NCI-H2227 (cell line): Measurements from ENCODE around the gene EEPD1.

Source experiments
- DNase-seq: peaks from one replicate; lab custom pipeline; 2025; ENCODE audit not compliant: unreplicated experiment; lab: John Stamatoyannopoulos, UW

The EEPD1 gene

GRCh38 chr7:36154255-36155212 lies 1.5 kb downstream of the EEPD1 start:
- no peak for DNase-seq

DNA sequence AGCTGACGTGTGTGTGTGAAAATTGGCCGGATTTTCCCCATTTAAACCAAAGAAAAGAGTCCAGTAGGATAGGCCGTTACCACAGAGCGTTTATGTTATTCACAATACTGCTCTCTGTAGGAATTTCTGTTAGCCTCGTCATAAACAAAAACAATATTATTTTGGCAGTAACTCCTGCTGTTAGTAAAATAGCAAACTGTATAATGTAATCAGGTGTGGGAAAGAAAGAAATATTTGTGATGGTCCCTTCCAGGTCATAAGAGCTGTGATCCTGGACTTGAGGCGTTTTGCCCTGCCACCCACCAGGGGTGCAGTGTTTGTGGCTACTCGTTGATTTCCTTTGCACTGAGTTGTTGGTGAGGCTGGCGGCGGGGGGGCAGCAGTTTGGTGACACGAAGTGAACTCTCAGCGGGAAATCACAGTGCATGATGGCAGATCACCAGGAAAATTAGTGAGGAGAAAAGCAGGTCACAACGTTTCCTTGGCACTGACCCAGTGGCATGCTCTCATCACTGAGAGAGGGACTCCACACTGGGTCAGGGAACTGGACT lies 2.8 kb downstream of the EEPD1 start:
- peak; percentile 5 for DNase-seq

DNA sequence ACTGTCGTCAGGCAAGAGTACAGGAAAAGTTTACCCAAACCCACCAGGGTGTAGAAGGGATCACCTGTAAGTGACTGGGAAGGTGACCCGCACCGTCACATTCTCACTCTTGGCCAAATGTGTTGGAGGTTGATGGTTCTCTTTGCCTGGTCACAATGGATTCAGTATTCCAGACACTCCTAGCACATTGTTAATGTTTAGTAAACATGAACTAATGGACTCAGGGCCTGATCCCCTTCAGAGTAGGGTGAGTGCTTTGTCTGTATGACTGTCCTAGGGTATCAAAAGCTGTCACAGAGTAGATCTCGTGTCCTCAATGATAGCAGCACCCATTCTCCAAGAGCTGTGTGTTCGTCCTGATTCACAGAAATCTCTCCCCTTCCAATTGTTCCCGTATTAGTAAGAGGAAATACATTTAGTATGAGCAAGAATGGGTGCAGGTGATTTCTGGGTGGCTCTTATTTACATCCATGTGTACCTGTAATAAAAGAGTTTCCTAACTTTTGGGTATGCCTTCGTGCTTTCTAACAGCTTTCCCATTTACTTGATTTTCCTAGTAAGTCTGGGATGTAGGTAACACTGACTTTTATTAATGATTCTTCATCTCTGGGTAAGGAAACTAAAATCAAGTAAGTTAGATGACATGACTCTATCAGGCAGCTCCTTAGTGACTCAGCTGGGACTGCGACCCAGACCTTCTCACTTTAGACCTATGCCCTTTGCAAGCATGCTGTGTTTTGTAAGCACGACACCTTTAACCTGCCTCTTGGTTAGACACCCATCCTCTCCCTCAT lies 4.7 kb downstream of the EEPD1 start:
- DNase-seq, result no peak

GRCh38 chr7:36158321-36158605 lies 5.2 kb downstream of the EEPD1 start:
- no peak for DNase-seq

GRCh38 chr7:36159618-36160017 lies 6.6 kb downstream of the EEPD1 start:
- no peak for DNase-seq

- DNase-seq, result no peak
Measured at GRCh38 chr7:36160313-36160712, 7.3 kb downstream of the EEPD1 start.

GRCh38 chr7:36161996-36162395 lies 8.9 kb downstream of the EEPD1 start:
- DNase-seq, result peak; percentile 2

DNA sequence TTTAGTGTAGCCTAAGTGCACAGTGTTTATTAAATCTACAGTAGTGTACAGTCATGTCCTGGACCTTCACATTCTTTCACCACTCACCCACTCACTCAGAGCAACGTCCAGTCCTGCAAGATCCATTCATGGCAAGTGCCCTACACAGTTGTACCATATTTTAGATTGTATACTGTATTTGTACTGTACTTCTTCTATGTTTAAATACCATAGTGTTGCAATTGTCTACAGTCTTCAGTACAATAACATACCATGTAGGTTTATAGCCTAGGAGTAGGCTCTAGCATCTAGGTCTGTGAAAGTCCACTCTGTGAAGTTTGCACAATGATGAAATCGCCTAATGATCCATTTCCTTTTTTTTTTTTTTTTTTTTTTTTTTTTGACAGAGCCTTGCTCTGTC lies 12.0 kb downstream of the EEPD1 start:
- DNase-seq, result no peak

DNA sequence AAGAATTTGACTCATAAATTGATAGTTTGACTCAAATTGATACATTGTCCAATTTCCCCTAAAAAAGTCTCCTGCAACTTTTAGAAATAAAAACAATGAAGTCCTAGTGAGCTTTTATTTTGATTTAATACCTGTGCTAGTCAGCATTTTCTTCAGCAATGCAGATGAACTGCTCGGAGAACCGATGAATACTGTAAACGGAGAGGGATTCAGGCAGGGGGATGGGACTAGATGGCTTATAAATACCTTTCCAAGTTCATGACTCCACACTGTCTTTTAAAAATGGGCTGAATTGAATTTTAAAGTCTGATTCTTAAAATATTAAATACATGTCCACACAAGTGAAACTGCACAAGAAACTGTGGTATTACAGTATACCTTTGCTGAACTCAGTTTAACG lies 12.7 kb downstream of the EEPD1 start:
- no peak for DNase-seq

GRCh38 chr7:36167403-36168050 lies 14.5 kb downstream of the EEPD1 start:
- DNase-seq, result no peak

DNA sequence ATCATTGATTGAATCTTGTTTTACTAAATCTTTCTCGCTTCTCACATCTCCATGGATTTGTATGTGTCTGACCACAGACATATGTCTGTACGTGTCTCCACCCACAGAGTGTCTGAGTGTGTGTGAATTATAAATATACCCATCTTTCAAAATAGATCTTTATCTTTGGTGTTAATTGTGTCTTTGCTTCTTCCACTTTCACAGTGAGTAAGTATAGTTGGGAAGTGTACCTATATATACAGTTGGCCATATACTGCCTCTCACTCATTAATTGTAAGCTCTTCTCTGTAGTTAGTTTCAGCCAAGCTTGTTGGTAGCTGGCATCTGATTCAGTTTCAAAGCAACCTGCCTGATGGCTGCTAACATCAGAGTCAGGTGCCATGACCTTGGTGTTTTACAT lies 18.4 kb downstream of the EEPD1 start:
- DNase-seq, result no peak

GRCh38 chr7:36175886-36176285 lies 22.8 kb downstream of the EEPD1 start:
- DNase-seq, result no peak

- DNase-seq, result no peak
Measured at GRCh38 chr7:36176697-36177096, 23.6 kb downstream of the EEPD1 start.

DNA sequence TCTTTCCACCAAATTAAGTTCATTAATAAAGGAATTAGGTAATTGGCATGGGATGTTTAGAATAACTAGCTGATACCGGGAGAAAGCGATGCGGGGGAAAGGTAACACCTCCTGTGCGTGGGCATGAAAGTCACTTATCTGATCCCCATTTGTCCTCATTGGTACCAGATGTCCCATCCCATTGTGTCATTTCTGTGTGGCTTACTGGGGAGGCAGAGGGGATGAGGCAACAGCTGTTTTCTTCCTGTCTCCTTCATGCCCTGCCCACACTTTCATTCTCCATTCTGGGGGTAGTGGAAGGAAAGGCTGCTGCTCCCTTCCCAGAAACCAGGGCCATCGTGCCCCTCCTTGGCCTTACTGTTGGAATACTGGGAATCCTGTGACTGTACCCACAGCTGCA lies 27.1 kb downstream of the EEPD1 start:
- DNase-seq, result no peak

DNA sequence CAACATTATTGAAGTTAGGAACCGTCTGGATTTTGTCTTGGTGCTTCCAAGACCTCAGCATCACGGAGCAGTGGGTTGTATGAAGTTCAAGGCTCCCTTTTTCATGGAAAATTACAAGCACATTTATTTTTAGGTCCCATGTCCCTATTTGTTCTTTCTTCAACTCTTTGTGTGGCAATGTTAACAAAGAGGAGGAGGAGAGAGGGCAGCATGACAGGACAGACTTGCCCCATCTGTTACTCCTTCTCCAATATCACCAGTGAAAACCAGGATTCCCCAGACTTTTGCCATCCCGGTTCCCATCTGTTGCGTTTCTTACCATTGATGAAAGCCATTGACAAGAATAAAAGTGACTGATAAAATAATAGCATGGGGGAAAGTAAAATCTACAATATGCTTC lies 28.6 kb downstream of the EEPD1 start:
- no peak for DNase-seq

- no peak for DNase-seq
Measured at GRCh38 chr7:36182854-36183604, 30.0 kb downstream of the EEPD1 start.

GRCh38 chr7:36185092-36185491 lies 32.0 kb downstream of the EEPD1 start:
- DNase-seq, result no peak

- DNase-seq, result no peak
Measured at GRCh38 chr7:36185756-36186155, 32.7 kb downstream of the EEPD1 start.

DNA sequence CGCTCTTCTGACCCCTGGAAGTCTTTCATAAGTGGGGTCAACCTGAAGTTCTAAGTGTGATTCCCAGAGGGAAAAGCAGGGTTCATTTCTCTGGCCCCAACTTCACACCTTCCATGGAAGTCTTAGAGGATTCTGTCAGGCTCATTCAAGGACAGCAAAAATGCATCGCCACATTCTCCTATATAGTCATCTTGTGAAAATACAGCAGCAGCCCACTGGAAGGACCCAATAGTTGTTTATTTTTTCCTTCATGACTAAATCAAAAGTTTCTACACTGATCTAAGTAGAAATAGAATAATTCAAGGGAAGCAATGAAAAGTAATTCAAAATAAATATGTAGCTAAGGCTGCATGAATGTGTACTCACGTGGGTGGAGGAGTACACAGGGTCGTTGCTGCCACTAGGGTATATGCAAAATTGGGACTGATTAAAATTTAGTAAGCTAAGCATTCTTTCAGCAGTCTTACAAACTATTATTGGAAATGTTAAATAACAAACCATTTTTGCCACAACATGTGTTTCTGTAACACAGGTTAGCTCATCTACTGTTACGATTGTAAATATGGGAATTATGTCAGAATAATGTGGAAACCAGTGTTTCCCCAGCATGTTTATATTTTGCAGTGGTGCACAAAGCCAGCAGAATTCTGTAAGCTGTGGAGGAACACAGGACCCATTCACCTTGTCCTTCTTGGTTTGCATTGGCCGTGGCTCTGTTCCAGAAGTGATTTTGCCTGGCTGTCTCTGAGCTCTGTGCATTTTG lies 33.5 kb downstream of the EEPD1 start:
- DNase-seq, result no peak

GRCh38 chr7:36188266-36188665 lies 35.2 kb downstream of the EEPD1 start:
- no peak for DNase-seq
